Measurements from ENCODE around the gene FBXL5.

DNA sequence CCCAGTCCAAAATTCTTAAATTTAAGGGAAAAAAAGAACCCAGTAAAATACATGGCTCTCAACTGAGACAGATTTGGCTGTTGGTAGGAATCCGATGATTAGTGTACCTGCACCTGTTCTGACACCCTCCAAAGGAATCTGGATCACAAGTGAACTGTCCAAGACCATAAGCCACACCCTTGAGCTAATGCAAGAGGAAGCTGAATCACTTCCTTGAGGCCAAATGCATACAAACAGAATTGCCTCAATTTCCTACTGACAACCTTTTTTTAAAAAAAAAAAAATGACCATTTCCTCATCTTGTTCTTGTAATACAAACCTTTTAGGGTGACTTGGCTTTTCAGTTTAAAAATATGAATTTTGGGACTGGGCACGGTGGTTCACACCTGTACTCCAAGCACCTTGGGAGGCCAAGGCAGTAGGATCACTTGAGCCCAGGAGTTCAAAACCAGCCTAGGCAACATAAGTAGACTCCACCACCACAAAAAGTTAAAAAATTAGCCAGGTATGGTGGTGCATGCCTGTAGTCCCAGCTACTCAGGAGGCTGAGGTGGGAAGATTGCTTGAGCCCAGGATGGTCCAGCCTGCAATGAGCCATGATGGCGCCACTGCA lies 10.7 kb upstream of the FBXL5 start:
- TF ChIP-seq POLR2A (IDR thresholded peaks at IDR 0.05) (no peak), POLR2AphosphoS5 (IDR thresholded peaks at IDR 0.05) (no peak)
- TF ChIP-seq, protein P1, sequence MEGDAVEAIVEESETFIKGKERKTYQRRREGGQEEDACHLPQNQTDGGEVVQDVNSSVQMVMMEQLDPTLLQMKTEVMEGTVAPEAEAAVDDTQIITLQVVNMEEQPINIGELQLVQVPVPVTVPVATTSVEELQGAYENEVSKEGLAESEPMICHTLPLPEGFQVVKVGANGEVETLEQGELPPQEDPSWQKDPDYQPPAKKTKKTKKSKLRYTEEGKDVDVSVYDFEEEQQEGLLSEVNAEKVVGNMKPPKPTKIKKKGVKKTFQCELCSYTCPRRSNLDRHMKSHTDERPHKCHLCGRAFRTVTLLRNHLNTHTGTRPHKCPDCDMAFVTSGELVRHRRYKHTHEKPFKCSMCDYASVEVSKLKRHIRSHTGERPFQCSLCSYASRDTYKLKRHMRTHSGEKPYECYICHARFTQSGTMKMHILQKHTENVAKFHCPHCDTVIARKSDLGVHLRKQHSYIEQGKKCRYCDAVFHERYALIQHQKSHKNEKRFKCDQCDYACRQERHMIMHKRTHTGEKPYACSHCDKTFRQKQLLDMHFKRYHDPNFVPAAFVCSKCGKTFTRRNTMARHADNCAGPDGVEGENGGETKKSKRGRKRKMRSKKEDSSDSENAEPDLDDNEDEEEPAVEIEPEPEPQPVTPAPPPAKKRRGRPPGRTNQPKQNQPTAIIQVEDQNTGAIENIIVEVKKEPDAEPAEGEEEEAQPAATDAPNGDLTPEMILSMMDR (IDR thresholded peaks at IDR 0.05): no peak

Measured in breast epithelium (tissue), 3 donors.